Mesothelial cell of epicardium (in vitro differentiated cells): ENCODE data around the gene ATP8B1. TPM values are rescaled to one million over a fixed set of nuclear protein-coding genes. Genes with fewer than 3 reads are reported as not detected.
"Not testable (repeated sequence)": the region's sequence is repeated elsewhere in the genome, so short reads cannot be mapped to it uniquely, and the experiment has no call there.

ENCODE experiments used
- DNase-seq, 2 experiments: peaks; one replicate each; pipeline ENCODE4 v3.0.0; 2021; ENCODE audit warnings: low spot score in 2 of 2; ENCODE audit not compliant: unreplicated experiment in 2 of 2
- H3K27ac Mint-ChIP-seq: 2 replicates; pipeline ENCODE4 v1.8.0; 2021; ENCODE audit warnings: mixed read lengths
- H3K27me3 Mint-ChIP-seq: 2 replicates; pipeline ENCODE4 v1.8.0; 2021; ENCODE audit warnings: low read depth, mixed read lengths
- H3K36me3 Mint-ChIP-seq: 2 replicates; pipeline ENCODE4 v1.8.0; 2021; ENCODE audit warnings: mixed read lengths
- H3K4me1 Mint-ChIP-seq: 2 replicates; pipeline ENCODE4 v1.8.0; 2021; ENCODE audit warnings: mixed read lengths
- H3K4me3 Mint-ChIP-seq: 2 replicates; pipeline ENCODE4 v1.8.0; 2021; ENCODE audit warnings: mild to moderate bottlenecking, moderate library complexity, mixed read lengths
- H3K9me3 Mint-ChIP-seq: 2 replicates; pipeline ENCODE4 v1.8.0; 2021; ENCODE audit warnings: mixed read lengths
- CTCF ChIP-seq: fragments of 200-600 bp; sonication (generic); IDR thresholded peaks from one replicate; pipeline ENCODE4 v1.5.0; 2021; ENCODE audit warnings: antibody characterized with exemption; ENCODE audit not compliant: unreplicated experiment
- total RNA-seq: library from RNA; stranded (reverse); gene quantifications from 3 replicates; pipeline ENCODE4 v1.2.1, GENCODE V29; 2021

Gene ATP8B1
- total RNA-seq, 1 donor from 2014 or later, result 14.1 TPM

GRCh38 chr18:57728941-57729511 lies 74.1 kb downstream of the ATP8B1 start:
- peak overlapping the region; percentile 82 for H3K27ac Mint-ChIP-seq
- no peak for DNase-seq
- no peaks in the 10 kb centered on the region for H3K27me3 Mint-ChIP-seq
- no peak overlapping the region for H3K4me3 Mint-ChIP-seq
- H3K9me3 Mint-ChIP-seq, result peaks cover 12% of the 10 kb centered on the region
- H3K4me1 Mint-ChIP-seq, result peaks cover 10% of the 10 kb centered on the region
- TF ChIP-seq CTCF, result no peak
- H3K36me3 Mint-ChIP-seq, result peaks cover 27% of the 10 kb centered on the region

DNA sequence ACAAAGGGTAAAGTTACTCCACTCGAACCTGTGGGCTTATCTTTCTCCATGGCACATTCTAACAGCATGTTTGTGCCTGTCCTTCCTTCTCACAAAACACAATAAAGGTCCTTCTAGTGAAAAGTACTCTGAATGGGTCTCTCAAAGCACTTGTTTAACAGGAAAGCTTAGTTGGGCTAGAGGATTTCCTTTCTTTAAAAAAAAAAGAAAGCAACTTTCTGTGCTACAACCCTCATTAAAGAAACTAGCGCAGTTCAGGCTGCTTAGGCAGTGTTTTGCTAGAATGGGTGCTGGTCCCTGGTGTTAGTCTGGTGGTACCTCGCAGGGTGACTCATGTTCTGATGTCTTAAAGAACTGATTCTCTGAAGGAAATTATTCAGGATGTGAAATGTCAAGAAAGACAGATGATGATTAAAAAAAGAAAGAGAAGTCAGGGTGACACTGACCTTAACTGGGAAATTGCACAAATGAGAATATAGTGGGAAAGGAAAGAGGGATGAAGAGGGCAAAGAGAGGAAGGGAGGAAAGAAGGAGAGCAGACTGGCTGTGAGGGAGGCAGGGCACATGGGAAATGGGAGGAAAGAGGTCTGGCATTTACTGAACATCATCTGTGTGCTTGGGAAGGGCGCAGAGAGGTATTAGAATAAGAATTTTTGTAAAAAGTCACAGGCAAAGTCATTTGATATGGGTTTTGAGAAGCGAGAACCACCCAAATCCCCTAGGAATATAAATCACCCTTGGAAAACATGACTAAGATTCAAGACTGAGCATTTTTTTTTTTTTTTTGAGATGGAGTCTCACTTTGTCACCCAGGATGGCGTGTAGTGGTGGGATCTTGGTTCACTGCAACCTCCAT lies 74.9 kb downstream of the ATP8B1 start:
- Mint-ChIP-seq H3K9me3 (peaks cover 12% of the 10 kb centered on the region), H3K4me3 (no peak overlapping the region), H3K27ac (peak overlapping the region; percentile 67), H3K27me3 (no peaks in the 10 kb centered on the region), H3K4me1 (peaks cover 10% of the 10 kb centered on the region), H3K36me3 (peaks cover 27% of the 10 kb centered on the region)
- no peak for TF ChIP-seq CTCF
- no peak for DNase-seq

DNA sequence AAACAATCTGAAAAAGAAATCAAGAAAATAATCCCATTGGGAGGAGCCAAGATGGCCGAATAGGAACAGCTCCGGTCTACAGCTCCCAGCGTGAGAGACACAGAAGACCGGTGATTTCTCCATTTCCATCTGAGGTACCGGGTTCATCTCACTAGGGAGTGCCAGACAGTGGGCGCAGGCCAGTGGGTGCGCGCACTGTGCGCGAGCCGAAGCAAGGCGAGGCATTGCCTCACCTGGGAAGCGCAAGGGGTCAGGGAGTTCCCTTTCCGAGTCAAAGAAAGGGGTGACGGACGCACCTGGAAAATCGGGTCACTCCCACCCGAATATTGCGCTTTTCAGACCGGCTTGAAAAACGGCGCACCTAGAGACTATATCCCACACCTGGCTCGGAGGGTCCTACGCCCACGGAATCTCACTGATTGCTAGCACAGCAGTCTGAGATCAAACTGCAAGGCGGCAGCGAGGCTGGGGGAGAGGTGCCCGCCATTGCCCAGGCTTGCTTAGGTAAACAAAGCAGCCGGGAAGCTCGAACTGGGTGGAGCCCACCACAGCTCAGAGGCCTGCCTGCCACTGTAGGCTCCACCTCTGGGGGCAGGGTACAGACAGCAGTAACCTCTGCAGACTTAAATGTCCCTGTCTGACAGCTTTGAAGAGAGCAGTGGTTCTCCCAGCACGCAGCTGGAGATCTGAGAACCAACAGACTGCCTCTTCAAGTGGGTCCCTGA lies 83.7 kb downstream of the ATP8B1 start:
- Mint-ChIP-seq H3K36me3 (peaks cover 25% of the 10 kb centered on the region), H3K9me3 (peaks cover 37% of the 10 kb centered on the region)
- not testable (repeated sequence) for DNase-seq, H3K27ac Mint-ChIP-seq, H3K4me1 Mint-ChIP-seq, H3K4me3 Mint-ChIP-seq, H3K27me3 Mint-ChIP-seq

GRCh38 chr18:57716549-57716948 lies 86.6 kb downstream of the ATP8B1 start:
- Mint-ChIP-seq H3K27ac (no peak overlapping the region), H3K9me3 (peaks cover 39% of the 10 kb centered on the region), H3K4me3 (no peak overlapping the region), H3K4me1 (peaks cover 8% of the 10 kb centered on the region), H3K36me3 (peaks cover 25% of the 10 kb centered on the region), H3K27me3 (no peaks in the 10 kb centered on the region)
- no peak for DNase-seq
- TF ChIP-seq CTCF, result no peak

DNA sequence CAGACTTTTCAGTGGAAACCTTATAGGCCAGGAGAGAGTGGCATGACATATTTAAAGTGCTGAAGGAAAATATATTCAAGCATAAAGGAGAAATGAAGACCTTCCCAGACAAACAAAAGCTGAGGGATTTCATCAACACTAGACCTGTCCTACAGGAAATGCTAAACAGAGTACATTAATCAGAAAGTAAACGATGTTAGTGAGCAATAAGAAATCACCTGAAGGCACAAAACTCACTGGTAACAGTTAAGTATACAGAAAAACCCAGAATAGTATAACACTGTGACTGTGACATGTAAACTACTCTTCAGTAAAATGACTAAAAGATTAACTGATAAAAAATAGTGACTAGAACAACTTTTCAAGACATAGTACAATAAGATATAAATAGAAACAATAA lies 87.4 kb downstream of the ATP8B1 start:
- no peak for DNase-seq
- Mint-ChIP-seq H3K4me3 (no peak overlapping the region), H3K9me3 (peaks cover 39% of the 10 kb centered on the region), H3K4me1 (peaks cover 8% of the 10 kb centered on the region), H3K36me3 (peaks cover 25% of the 10 kb centered on the region), H3K27me3 (no peaks in the 10 kb centered on the region), H3K27ac (no peak overlapping the region)
- no peak for TF ChIP-seq CTCF

DNA sequence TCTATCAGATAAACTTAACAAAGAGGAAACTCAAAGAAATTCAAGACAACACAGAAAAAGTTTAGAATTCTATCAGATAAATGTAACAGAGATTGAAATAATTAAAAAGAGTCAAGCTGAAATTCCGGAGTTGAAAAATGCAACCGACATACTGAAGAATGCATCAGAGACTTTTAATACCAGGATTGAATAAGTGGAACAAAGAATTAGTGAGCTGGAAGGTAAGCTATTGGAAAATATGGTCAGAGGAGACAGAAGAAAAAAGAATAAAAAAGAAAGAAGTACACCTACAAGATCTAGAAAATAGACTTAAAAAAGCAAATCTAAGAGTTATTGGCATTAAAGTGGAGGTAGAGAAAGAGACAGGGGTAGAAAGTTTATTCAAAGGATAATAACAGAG lies 88.0 kb downstream of the ATP8B1 start:
- peaks cover 39% of the 10 kb centered on the region for H3K9me3 Mint-ChIP-seq
- H3K27ac Mint-ChIP-seq, result no peak overlapping the region
- H3K27me3 Mint-ChIP-seq, result no peaks in the 10 kb centered on the region
- DNase-seq, result no peak
- peaks cover 27% of the 10 kb centered on the region for H3K36me3 Mint-ChIP-seq
- H3K4me1 Mint-ChIP-seq, result peaks cover 8% of the 10 kb centered on the region
- no peak overlapping the region for H3K4me3 Mint-ChIP-seq
- TF ChIP-seq CTCF, result no peak
